ENCODE data around the gene SNRNP200. TPM values are rescaled to one million over a fixed set of nuclear protein-coding genes. Genes with fewer than 3 reads are reported as not detected.

SNRNP200 gene
- total RNA-seq, 2 donors from 2014 or later: 84.8 to 94.7 TPM

DNA sequence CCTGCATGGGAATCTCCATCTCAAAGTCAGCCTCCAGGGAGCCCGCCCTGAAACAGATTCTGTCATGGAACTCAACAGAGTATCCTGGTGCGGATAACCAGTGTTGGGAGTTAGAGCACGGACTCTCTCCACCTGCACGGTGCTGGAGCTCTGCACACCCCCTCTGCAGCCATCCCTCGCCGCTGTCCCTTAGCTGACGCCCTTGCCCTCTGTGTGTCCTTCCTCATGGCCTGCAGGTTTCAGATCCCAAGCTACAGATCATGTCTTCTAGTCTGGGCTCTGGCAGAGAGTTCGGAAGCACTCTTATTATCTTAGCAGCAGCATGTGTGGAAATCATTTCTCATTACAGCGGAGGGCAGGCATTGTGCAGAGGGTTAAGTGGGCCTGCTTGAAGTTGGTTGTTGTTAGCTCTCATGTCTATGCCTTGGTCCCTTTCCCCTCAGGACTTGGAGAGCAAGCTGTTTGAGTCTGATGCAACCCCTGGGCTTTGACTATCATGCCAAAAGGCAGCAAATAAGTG lies 65.5 kb downstream of the SNRNP200 start:
- no peak for DNase-seq
- ATAC-seq: no peak
- intact Hi-C loops (cut with DNase I, micrococcal nuclease): no loop called here

DNA sequence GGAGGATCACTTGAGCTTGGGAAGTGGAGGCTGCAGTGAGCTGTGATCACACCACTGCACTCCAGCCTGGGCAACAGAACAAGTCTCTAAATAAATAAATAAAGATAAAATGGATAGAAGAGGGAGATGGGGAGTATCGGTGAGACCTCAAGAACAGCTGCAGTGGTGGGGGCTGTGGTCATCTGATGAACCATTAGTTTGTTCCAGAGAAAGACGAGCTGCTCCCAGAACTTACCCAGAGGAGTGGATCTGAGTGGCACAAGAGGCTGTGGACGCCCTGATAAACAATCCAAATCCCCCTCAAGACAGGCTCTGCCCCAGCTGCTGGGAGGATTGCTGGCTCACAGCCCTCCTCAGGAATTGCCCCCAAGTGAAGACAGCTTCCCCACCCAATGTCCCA lies 66.3 kb downstream of the SNRNP200 start:
- intact Hi-C loops (cut with DNase I, micrococcal nuclease): no loop called here
- DNase-seq (no peak), ATAC-seq (no peak)

DNA sequence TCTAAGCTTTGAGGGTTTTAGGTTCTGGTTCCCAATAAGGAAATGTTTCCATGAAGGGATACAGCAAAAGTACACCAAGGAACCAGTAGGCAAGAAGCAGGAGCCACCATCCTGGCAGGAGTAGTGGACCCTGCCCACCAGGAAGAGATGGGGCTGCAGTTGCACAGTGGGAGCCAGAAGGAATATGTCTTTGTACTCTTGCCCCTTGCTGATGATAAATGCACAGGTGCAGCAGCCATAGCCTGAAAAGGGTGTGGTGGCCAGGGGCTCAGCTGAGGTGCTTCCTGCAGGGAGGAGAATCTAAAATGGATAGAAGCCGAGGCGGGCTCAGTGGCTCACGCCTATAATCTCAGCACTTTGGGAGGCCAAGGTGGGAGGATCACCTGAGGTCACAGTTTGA lies 67.1 kb downstream of the SNRNP200 start:
- DNase-seq: no peak
- intact Hi-C loops (cut with DNase I, micrococcal nuclease): no loop called here
- peak; percentile 86 for ATAC-seq

DNA sequence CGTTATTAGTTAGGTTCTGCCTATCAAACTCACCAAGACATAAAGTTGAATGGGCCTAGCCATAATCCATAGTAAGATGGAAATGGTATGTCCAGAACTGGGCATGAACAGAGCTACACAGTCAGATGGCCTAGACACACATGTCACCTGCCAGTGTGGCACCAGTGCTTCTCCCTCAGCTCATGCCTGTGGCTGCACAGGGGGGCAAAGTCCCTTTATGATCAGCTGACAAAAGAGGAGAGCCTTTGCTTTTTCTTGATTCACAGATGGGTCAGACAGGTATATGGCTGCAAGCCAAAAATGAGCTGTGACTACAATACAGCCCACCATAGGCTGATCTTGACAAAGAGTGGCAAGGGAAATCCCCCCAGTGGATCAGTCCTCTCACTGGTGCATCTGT lies 68.5 kb downstream of the SNRNP200 start:
- ATAC-seq (peak; percentile 80), DNase-seq (no peak)
- intact Hi-C loops (cut with DNase I, micrococcal nuclease): no loop called here

DNA sequence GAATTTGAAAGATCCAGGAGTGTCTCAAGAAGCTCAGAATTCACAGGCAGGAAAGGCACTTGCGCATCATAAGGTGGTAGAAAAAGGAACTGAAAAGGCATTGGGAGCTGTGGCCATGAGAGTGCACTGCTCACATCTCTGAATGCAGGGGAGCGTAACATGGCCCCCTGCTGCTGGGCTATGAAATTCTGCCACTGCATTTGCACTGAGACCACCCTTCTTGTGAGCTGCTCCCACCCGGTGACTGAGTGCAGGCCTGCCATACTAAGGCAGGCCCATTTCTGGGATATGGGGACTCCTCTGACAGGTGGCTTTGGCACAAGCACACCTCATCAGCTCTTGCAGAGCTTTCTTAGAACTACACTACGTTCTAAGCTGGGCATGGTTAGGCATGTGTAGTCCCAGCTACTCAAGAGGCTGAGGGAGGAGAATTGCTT lies 71.4 kb downstream of the SNRNP200 start:
- intact Hi-C loops (cut with DNase I, micrococcal nuclease): no loop called here
- ATAC-seq: no peak
- DNase-seq: no peak

DNA sequence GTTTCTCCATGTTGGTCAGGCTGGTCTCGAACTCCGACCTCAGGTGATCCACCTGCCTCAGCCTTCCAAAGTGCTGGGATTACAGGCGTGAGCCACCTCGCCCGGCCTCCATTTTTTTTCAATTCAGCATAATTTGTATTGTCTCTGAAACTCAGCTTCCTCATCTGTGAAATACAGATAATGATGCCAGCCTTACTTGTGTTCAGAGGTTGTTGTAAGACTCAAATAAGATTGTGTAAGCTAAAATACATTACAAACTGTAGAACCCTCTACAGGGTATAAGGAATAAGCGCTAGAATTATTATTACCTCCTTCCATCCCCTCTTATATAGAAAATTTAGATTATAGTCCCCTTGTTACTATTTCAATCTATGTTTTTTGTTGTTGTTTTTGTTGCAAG lies 71.9 kb downstream of the SNRNP200 start:
- intact Hi-C loops (cut with DNase I, micrococcal nuclease): no loop called here
- ATAC-seq: no peak
- DNase-seq: no peak

DNA sequence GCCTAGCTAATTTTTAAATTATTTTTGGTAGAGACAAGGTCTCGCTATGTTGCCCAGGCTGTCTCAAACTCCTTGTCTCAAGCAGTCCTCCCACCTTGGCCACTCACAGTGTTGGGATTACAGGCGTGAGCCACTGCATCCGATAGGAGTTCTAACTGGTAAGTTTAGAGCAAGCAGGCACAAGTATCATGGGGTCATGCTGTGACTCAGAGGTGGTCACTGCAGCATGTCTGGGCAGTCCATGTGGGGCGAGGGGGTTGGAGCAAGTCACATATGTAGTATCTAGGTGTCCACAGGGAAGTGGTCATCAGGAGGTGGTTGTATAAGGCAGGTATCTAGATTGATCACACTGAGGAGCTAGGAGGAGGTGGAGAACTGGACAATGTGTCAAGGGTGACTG lies 74.0 kb downstream of the SNRNP200 start:
- no peak for ATAC-seq
- no peak for DNase-seq
- intact Hi-C loops (cut with DNase I, micrococcal nuclease): no loop called here

DNA sequence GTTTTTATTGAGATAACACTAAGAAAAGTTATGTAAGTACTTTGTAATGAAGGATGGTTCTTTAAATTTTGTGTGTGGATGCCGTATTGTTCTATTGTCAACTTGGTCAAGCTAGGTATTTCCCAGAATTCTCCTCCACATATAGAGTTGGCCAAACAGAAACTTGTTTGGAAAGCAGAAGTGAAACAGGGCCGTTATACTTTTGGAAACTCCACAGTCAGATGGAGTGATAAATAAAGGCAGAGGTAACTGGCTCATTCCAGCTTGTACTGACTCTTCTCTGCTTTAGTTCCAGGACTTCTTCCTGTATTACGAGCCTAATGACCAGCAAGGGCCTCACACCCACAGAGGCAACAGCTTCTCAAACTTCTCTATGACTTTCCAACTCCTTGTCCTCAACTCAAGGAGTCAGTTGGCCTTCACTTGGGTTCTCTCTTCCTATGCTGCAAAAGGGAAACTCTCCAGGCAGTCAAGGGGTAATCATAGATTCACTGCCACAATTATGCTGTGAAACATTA lies 80.3 kb downstream of the SNRNP200 start:
- intact Hi-C loops (cut with DNase I, micrococcal nuclease): no loop called here
- no peak for DNase-seq
- ATAC-seq: peak; percentile 12

Other genes starting within 250 kb of the SNRNP200 start
- under 1 TPM; 0.12 to 0.84 TPM for gene ADRA2B, start 189.0 kb downstream of the SNRNP200 start, total RNA-seq
- gene ASTL, start 167.0 kb downstream of the SNRNP200 start, total RNA-seq: under 1 TPM; 0.31 to 0.45 TPM
- 1 to 10 TPM; 1.7 to 1.9 TPM for gene DUSP2, start 160.1 kb downstream of the SNRNP200 start, total RNA-seq
- 100 to 1,000 TPM; 125 to 127 TPM for gene STARD7, start 96.7 kb downstream of the SNRNP200 start, total RNA-seq
- 100 to 1,000 TPM in 1 of 2 donors, 10 to 100 TPM in 1; 86.2 to 111 TPM for gene TMEM127, start 39.5 kb downstream of the SNRNP200 start, total RNA-seq
- gene CIAO1, start 39.3 kb downstream of the SNRNP200 start, total RNA-seq: 10 to 100 TPM; 61.7 to 68.8 TPM
- gene ITPRIPL1, start 19.8 kb upstream of the SNRNP200 start, total RNA-seq: under 1 TPM; 0.58 to 0.92 TPM
- gene NCAPH, start 30.2 kb upstream of the SNRNP200 start, total RNA-seq: 1 to 10 TPM; 2.0 to 7.3 TPM
- 1 to 10 TPM in 1 of 2 donors, under 1 TPM in 1; 0.58 to 3.3 TPM for gene NEURL3, start 199.8 kb upstream of the SNRNP200 start, total RNA-seq
- gene ARID5A, start 231.2 kb upstream of the SNRNP200 start, total RNA-seq: 10 to 100 TPM in 1 of 2 donors, 1 to 10 TPM in 1; 5.6 to 13.7 TPM